ENCODE data around the gene ARHGEF28. TPM values are rescaled to one million over a fixed set of nuclear protein-coding genes. Genes with fewer than 3 reads are reported as not detected.

Gene ARHGEF28
- total RNA-seq, 1 experiment from 2014 or later: 6.1 TPM

DNA sequence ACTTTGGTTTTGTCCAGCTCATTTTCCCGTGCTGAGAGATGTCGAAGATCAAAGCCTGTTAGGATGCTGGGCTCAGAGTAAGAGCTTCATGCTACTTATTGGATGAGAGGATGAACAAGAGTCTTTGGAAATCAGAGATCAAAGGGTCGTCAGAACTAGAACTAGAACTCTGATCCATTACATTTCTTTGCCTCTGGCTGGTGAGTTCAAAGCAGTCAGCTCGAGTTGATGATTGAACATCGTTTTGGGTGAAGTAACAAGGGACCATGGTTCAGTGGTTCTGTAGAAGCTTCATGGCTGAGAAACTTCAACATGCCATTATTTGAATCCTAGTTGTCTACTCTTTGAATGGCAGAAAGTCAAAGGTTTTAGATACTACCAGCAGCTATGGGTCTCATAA, 320.3 kb downstream of the ARHGEF28 start:
- no peaks in the 10 kb centered on the region for H3K79me2 ChIP-seq (ENCODE audit: insufficient read depth, low read length)
- ChIA-PET RAD21 (ENCODE audit: low non-redundant PET in 1 of 2, low total read pairs in 2 of 2, uncharacterized antibody in 2 of 2, unreplicated experiment in 2 of 2) (no interaction called here), POLR2A (no interaction called here), CTCF (no interaction called here)
- no peak overlapping the region for H2AFZ ChIP-seq (ENCODE audit: low read depth, low read length, poor library complexity, severe bottlenecking)
- DNase-seq (ENCODE audit: low read depth, low spot score): no peak
- H3K27ac ChIP-seq (ENCODE audit: low read depth, low read length): no peak overlapping the region
- intact Hi-C loops (cut with micrococcal nuclease): no loop called here
- BruUV-seq (replicated peaks): no TSS peak
- H3K9ac ChIP-seq (ENCODE audit: low read length): no peak overlapping the region
- H4K20me1 ChIP-seq (ENCODE audit: insufficient read depth): no peaks in the 10 kb centered on the region
- no peaks in the 10 kb centered on the region for H3K27me3 ChIP-seq (ENCODE audit: insufficient read depth, low read length)
- H3K4me1 ChIP-seq (ENCODE audit: control insufficient read depth in 1 of 2, insufficient read depth in 2 of 2, low read length in 2 of 2): peaks cover 0 to 9% of the 10 kb centered on the region in 2 experiments; a peak in 2 of 4 replicates
- H3K4me2 ChIP-seq (ENCODE audit: low read length): no peak overlapping the region
- no peak for TF ChIP-seq TCF7L2 (IDR thresholded peaks at IDR 0.05; ENCODE audit: borderline replicate concordance, extremely low read depth, insufficient read depth, insufficient read length)
- no peak for TF ChIP-seq ZFX (IDR thresholded peaks at IDR 0.05)
- TF ChIP-seq FOSL1 (IDR thresholded peaks at IDR 0.05; ENCODE audit: low read depth): no peak
- TF ChIP-seq, protein P1, sequence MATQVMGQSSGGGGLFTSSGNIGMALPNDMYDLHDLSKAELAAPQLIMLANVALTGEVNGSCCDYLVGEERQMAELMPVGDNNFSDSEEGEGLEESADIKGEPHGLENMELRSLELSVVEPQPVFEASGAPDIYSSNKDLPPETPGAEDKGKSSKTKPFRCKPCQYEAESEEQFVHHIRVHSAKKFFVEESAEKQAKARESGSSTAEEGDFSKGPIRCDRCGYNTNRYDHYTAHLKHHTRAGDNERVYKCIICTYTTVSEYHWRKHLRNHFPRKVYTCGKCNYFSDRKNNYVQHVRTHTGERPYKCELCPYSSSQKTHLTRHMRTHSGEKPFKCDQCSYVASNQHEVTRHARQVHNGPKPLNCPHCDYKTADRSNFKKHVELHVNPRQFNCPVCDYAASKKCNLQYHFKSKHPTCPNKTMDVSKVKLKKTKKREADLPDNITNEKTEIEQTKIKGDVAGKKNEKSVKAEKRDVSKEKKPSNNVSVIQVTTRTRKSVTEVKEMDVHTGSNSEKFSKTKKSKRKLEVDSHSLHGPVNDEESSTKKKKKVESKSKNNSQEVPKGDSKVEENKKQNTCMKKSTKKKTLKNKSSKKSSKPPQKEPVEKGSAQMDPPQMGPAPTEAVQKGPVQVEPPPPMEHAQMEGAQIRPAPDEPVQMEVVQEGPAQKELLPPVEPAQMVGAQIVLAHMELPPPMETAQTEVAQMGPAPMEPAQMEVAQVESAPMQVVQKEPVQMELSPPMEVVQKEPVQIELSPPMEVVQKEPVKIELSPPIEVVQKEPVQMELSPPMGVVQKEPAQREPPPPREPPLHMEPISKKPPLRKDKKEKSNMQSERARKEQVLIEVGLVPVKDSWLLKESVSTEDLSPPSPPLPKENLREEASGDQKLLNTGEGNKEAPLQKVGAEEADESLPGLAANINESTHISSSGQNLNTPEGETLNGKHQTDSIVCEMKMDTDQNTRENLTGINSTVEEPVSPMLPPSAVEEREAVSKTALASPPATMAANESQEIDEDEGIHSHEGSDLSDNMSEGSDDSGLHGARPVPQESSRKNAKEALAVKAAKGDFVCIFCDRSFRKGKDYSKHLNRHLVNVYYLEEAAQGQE (IDR thresholded peaks at IDR 0.05; ENCODE audit: low read depth): no peak
- no peak for TF ChIP-seq ZNF274 (IDR thresholded peaks at IDR 0.05; ENCODE audit: low read depth, low read length)
- no peak for TF ChIP-seq JUND (IDR thresholded peaks at IDR 0.05)
- no peak for TF ChIP-seq ELF1 (IDR thresholded peaks at IDR 0.05; ENCODE audit: borderline replicate concordance, low read depth)
- TF ChIP-seq CBX3 (IDR thresholded peaks at IDR 0.05; ENCODE audit: low read depth): no peak
- TF ChIP-seq CEBPB (IDR thresholded peaks at IDR 0.05; ENCODE audit: low read depth): no peak
- no peaks in the 10 kb centered on the region for H3K36me3 ChIP-seq (ENCODE audit: control insufficient read depth in 1 of 2, insufficient read depth in 2 of 2, low read length in 2 of 2)
- no peaks in the 10 kb centered on the region for H3K9me2 ChIP-seq (ENCODE audit: insufficient read depth)
- ATAC-seq: no peak
- peaks cover 0 to 6% of the 10 kb centered on the region in 2 experiments; a peak in 1 of 4 replicates for H3K9me3 ChIP-seq (ENCODE audit: control insufficient read depth in 1 of 2, insufficient read depth in 1 of 2, low read depth in 1 of 2, low read length in 2 of 2)
- no peak overlapping the region for H3K4me3 ChIP-seq (replicated peaks in 1 of 2; ENCODE audit: low read depth in 1 of 2, low read length in 2 of 2)
